HG03064 (cell line): ENCODE measurements around the gene FRMD4A.
"Not testable (repeated sequence)": the region's sequence is repeated elsewhere in the genome, so short reads cannot be mapped to it uniquely, and the experiment has no call there.

Experiments
- ATAC-seq: cut with Tn5 transposase; IDR thresholded peaks from one replicate; pipeline ENCODE4 v1.9.1; 2021; ENCODE audit warnings: low read depth; ENCODE audit not compliant: unreplicated experiment

Gene FRMD4A

GRCh38 chr10:14244801-14245211 lies 85.9 kb downstream of the FRMD4A start:
- no peak for ATAC-seq

- ATAC-seq, result no peak
Observed at GRCh38 chr10:14244147-14244546, 86.6 kb downstream of the FRMD4A start.

- ATAC-seq, result no peak
Observed at GRCh38 chr10:14243221-14243620, 87.5 kb downstream of the FRMD4A start.

GRCh38 chr10:14241196-14241595 lies 89.5 kb downstream of the FRMD4A start:
- ATAC-seq, result no peak

- no peak for ATAC-seq
Observed at GRCh38 chr10:14240253-14241189, 90.2 kb downstream of the FRMD4A start.

GRCh38 chr10:14238659-14239058 lies 92.1 kb downstream of the FRMD4A start:
- not testable (repeated sequence) for ATAC-seq

- ATAC-seq, result no peak
Observed at GRCh38 chr10:14236341-14236740, 94.4 kb downstream of the FRMD4A start.

GRCh38 chr10:14235566-14236195 lies 95.0 kb downstream of the FRMD4A start:
- ATAC-seq, result no peak

GRCh38 chr10:14233566-14233965 lies 97.2 kb downstream of the FRMD4A start:
- no peak for ATAC-seq

GRCh38 chr10:14228798-14229197 lies 101.9 kb downstream of the FRMD4A start:
- ATAC-seq, result not testable (repeated sequence)

- no peak for ATAC-seq
Observed at GRCh38 chr10:14225379-14225778, 105.3 kb downstream of the FRMD4A start.

GRCh38 chr10:14220026-14220425 lies 110.7 kb downstream of the FRMD4A start:
- no peak for ATAC-seq

- no peak for ATAC-seq
Observed at GRCh38 chr10:14219411-14219810, 111.3 kb downstream of the FRMD4A start.

GRCh38 chr10:14215641-14216040 lies 115.1 kb downstream of the FRMD4A start:
- ATAC-seq, result no peak

- not testable (repeated sequence) for ATAC-seq
Observed at GRCh38 chr10:14213703-14214102, 117.0 kb downstream of the FRMD4A start.

- ATAC-seq, result no peak
Observed at GRCh38 chr10:14211610-14212009, 119.1 kb downstream of the FRMD4A start.

- no peak for ATAC-seq
Observed at GRCh38 chr10:14208231-14208630, 122.5 kb downstream of the FRMD4A start.

GRCh38 chr10:14205233-14205632 lies 125.5 kb downstream of the FRMD4A start:
- no peak for ATAC-seq

- no peak for ATAC-seq
Observed at GRCh38 chr10:14200698-14201544, 129.8 kb downstream of the FRMD4A start.

- ATAC-seq, result not testable (repeated sequence)
Observed at GRCh38 chr10:14199098-14199497, 131.6 kb downstream of the FRMD4A start.

- no peak for ATAC-seq
Observed at GRCh38 chr10:14198078-14198477, 132.6 kb downstream of the FRMD4A start.
